HepG2 (cell line): Measurements from ENCODE around the gene ACTR6. TPM values are rescaled to one million over a fixed set of nuclear protein-coding genes. Genes with fewer than 3 reads are reported as not detected.

Experiments
- CBX2 ChIP-seq, 2 experiments: fragments of 200-600 bp in 1 of 2; sonication (generic); formaldehyde crosslinking in 1 of 2; IDR thresholded peaks; 2 replicates each; pipeline versions ENCODE4 v1.7.0 to v1.8.1; 2018 to 2022; ENCODE audit warnings: low read depth in 2 of 2, low read length in 1 of 2, mild to moderate bottlenecking in 1 of 2, missing genetic modification reagents in 1 of 2
- NFATC3 ChIP-seq: sonication (generic); formaldehyde crosslinking; IDR thresholded peaks from 2 replicates; pipeline ENCODE4 v1.5.1; 2020; ENCODE audit warnings: mild to moderate bottlenecking, missing genetic modification reagents
- NONO ChIP-seq, 2 experiments: fragments of 450-650 bp in 1 of 2; sonication (generic) in 1 of 2; formaldehyde crosslinking in 1 of 2; IDR thresholded peaks in 1 of 2; conservative IDR thresholded peaks in 1 of 2; 2 replicates each; pipeline versions ENCODE4 v1.6.1 to v1.8.0; 2017 to 2022; ENCODE audit warnings: mild to moderate bottlenecking in 1 of 2, missing genetic modification reagents in 1 of 2, moderate library complexity in 1 of 2
- RAD51 ChIP-seq: fragments of 450-650 bp; IDR thresholded peaks from 2 replicates; pipeline ENCODE4 v1.6.1; 2016; ENCODE audit warnings: borderline replicate concordance
- SATB2 ChIP-seq: sonication (generic); formaldehyde crosslinking; IDR thresholded peaks from 2 replicates; pipeline ENCODE4 v1.5.0; 2020; ENCODE audit warnings: missing genetic modification reagents
- ZNF431 ChIP-seq: sonication (generic); formaldehyde crosslinking; IDR thresholded peaks from 2 replicates; pipeline ENCODE4 v1.9.0; 2022; ENCODE audit warnings: missing genetic modification reagents, low read depth, mild to moderate bottlenecking, borderline replicate concordance
- ZNF772 ChIP-seq: sonication (generic); formaldehyde crosslinking; IDR thresholded peaks from 2 replicates; pipeline ENCODE4 v1.5.0; 2020; ENCODE audit warnings: mild to moderate bottlenecking, missing genetic modification reagents
- polyA plus RNA-seq, 8 experiments: library from polyadenylated mRNA; depleted of rRNA in 3 of 8; stranded (reverse) in 7 of 8; unstranded in 1 of 8; fragments of >200 nt; fragmentation: Illumina TruSeq in 4 of 8; extraction: Trizol in 4 of 8; gene quantifications; 2 replicates each; pipeline versions ENCODE4 v1.2.1 to v1.2.3, GENCODE V29; 2011 to 2016; ENCODE audit warnings: low read depth in 4 of 8, missing spikeins in 1 of 8, mixed read lengths in 1 of 8; ENCODE audit not compliant: insufficient read depth in 1 of 8
- total RNA-seq, 5 experiments: library from RNA; depleted of rRNA; stranded (reverse); fragments of >200 nt; fragmentation: Illumina TruSeq; extraction: Trizol; gene quantifications; 2 replicates each; pipeline ENCODE4 v1.2.3, GENCODE V29; 2016; ENCODE audit warnings: low read depth in 1 of 5
- TF ChIP-seq, protein P1 (sequence below): fragments of 450-650 bp; IDR thresholded peaks from 2 replicates; pipeline ENCODE4 v1.6.1; 2016
- TF ChIP-seq, protein P2 (sequence below): sonication (generic); formaldehyde crosslinking; IDR thresholded peaks from 2 replicates; pipeline ENCODE4 v1.8.0; 2022; ENCODE audit warnings: missing genetic modification reagents, mild to moderate bottlenecking, inconsistent platforms, borderline replicate concordance
- TF ChIP-seq, protein P3 (sequence below): sonication (generic); formaldehyde crosslinking; IDR thresholded peaks from 2 replicates; pipeline ENCODE4 v1.5.1; 2020; ENCODE audit warnings: mild to moderate bottlenecking, missing genetic modification reagents, borderline replicate concordance
- TF ChIP-seq, protein P4 (sequence below): sonication (generic); formaldehyde crosslinking; IDR thresholded peaks from 2 replicates; pipeline ENCODE4 v1.5.0; 2020; ENCODE audit warnings: mild to moderate bottlenecking, missing genetic modification reagents
- TF ChIP-seq, protein P5 (sequence below): IDR thresholded peaks from 2 replicates; pipeline ENCODE4 v1.6.1; 2016; ENCODE audit warnings: low read depth, missing genetic modification reagents, missing compliant biosample characterization
- TF ChIP-seq, protein P6 (sequence below): sonication (generic); formaldehyde crosslinking; IDR thresholded peaks from 2 replicates; pipeline ENCODE4 v1.4.0; 2020; ENCODE audit warnings: mild to moderate bottlenecking, missing genetic modification reagents

ACTR6 gene
- total and polyA plus RNA-seq, 2 of the 13 experiments (the other 11 are each of a cell fraction or from before 2014, with no cell fraction given), result 12.9 to 22.4 TPM

DNA sequence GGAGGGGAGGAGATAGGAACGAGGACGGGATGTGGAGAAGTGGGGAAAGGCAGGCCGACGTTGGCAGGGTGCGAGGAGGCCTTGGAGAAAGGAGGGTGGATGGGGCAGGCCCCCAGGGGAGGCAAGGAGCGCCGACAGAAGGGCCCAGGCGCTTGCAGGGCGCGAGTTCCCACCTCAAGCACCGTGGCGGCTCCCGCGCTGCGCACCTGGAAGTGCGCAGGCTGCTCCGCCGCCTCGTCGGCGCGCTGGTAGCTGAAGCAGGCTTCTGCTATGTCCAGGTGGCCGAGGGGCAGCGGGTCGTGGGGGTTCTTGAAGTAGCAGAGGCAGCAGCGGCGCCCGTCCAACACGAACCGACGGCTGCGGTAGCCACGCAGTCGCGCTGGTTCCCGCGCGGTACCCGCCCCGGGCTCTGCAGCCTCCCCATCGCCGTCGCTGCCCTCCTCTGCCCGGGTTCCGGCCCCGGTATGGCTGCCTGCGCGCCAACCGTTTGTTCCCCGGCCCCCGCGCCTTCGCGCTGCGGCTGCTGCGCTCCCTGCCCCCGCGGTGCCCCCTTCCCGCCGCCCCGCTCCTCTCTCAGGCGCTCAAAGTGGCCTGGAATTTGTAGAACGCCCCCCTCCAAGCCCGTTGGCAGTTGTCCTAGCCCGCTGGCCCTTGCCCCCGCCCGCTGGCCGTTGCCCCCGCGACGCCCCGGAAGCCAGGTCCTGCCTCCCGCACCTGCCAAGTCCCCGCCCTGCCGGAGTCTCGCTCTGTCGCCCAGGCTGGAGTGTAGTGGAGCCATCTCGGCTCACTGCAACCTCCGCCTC is 1.1 kb upstream of the ACTR6 start (continued):
- TF ChIP-seq, protein P1, sequence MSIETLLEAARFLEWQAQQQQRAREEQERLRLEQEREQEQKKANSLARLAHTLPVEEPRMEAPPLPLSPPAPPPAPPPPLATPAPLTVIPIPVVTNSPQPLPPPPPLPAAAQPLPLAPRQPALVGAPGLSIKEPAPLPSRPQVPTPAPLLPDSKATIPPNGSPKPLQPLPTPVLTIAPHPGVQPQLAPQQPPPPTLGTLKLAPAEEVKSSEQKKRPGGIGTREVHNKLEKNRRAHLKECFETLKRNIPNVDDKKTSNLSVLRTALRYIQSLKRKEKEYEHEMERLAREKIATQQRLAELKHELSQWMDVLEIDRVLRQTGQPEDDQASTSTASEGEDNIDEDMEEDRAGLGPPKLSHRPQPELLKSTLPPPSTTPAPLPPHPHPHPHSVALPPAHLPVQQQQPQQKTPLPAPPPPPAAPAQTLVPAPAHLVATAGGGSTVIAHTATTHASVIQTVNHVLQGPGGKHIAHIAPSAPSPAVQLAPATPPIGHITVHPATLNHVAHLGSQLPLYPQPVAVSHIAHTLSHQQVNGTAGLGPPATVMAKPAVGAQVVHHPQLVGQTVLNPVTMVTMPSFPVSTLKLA, result no peak
- TF ChIP-seq, protein P2, sequence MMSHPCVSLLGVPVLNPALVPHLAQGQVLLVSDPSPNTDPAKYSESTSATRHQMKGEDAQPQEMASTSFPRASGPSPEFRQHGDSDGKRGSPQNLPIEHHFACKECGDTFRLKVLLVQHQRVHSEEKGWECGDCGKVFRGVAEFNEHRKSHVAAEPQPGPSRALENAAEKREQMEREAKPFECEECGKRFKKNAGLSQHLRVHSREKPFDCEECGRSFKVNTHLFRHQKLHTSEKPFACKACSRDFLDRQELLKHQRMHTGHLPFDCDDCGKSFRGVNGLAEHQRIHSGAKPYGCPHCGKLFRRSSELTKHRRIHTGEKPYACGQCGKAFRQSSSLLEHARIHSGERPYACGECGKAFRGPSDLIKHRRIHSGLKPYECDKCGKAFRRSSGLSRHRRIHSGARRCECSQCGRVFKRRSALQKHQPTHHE (CRISPR knock-in tag), result 0 out of 2 replicates have a peak, but pooled peaks have one; percentile 56
- peak; percentile 70; the same call in 1 of the 2 replicates for TF ChIP-seq ZNF772 (CRISPR knock-in tag)
- TF ChIP-seq, protein P3, sequence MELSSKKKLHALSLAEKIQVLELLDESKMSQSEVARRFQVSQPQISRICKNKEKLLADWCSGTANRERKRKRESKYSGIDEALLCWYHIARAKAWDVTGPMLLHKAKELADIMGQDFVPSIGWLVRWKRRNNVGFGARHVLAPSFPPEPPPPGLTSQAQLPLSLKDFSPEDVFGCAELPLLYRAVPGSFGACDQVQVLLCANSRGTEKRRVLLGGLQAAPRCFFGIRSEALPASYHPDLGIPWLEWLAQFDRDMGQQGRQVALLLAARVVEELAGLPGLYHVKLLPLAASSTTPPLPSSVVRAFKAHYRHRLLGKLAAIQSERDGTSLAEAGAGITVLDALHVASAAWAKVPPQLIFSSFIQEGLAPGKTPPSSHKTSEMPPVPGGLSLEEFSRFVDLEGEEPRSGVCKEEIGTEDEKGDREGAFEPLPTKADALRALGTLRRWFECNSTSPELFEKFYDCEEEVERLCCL (CRISPR knock-in tag), result no peak
- no peak for TF ChIP-seq RAD51
- TF ChIP-seq, protein P4, sequence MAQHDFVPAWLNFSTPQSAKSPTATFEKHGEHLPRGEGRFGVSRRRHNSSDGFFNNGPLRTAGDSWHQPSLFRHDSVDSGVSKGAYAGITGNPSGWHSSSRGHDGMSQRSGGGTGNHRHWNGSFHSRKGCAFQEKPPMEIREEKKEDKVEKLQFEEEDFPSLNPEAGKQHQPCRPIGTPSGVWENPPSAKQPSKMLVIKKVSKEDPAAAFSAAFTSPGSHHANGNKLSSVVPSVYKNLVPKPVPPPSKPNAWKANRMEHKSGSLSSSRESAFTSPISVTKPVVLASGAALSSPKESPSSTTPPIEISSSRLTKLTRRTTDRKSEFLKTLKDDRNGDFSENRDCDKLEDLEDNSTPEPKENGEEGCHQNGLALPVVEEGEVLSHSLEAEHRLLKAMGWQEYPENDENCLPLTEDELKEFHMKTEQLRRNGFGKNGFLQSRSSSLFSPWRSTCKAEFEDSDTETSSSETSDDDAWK (CRISPR knock-in tag), result no peak
- TF ChIP-seq, protein P5, sequence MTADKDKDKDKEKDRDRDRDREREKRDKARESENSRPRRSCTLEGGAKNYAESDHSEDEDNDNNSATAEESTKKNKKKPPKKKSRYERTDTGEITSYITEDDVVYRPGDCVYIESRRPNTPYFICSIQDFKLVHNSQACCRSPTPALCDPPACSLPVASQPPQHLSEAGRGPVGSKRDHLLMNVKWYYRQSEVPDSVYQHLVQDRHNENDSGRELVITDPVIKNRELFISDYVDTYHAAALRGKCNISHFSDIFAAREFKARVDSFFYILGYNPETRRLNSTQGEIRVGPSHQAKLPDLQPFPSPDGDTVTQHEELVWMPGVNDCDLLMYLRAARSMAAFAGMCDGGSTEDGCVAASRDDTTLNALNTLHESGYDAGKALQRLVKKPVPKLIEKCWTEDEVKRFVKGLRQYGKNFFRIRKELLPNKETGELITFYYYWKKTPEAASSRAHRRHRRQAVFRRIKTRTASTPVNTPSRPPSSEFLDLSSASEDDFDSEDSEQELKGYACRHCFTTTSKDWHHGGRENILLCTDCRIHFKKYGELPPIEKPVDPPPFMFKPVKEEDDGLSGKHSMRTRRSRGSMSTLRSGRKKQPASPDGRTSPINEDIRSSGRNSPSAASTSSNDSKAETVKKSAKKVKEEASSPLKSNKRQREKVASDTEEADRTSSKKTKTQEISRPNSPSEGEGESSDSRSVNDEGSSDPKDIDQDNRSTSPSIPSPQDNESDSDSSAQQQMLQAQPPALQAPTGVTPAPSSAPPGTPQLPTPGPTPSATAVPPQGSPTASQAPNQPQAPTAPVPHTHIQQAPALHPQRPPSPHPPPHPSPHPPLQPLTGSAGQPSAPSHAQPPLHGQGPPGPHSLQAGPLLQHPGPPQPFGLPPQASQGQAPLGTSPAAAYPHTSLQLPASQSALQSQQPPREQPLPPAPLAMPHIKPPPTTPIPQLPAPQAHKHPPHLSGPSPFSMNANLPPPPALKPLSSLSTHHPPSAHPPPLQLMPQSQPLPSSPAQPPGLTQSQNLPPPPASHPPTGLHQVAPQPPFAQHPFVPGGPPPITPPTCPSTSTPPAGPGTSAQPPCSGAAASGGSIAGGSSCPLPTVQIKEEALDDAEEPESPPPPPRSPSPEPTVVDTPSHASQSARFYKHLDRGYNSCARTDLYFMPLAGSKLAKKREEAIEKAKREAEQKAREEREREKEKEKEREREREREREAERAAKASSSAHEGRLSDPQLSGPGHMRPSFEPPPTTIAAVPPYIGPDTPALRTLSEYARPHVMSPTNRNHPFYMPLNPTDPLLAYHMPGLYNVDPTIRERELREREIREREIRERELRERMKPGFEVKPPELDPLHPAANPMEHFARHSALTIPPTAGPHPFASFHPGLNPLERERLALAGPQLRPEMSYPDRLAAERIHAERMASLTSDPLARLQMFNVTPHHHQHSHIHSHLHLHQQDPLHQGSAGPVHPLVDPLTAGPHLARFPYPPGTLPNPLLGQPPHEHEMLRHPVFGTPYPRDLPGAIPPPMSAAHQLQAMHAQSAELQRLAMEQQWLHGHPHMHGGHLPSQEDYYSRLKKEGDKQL, result no peak
- TF ChIP-seq, protein P6, sequence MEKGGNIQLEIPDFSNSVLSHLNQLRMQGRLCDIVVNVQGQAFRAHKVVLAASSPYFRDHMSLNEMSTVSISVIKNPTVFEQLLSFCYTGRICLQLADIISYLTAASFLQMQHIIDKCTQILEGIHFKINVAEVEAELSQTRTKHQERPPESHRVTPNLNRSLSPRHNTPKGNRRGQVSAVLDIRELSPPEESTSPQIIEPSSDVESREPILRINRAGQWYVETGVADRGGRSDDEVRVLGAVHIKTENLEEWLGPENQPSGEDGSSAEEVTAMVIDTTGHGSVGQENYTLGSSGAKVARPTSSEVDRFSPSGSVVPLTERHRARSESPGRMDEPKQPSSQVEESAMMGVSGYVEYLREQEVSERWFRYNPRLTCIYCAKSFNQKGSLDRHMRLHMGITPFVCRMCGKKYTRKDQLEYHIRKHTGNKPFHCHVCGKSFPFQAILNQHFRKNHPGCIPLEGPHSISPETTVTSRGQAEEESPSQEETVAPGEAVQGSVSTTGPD (CRISPR knock-in tag), result no peak
- no peak for TF ChIP-seq NONO (IDR thresholded peaks at IDR 0.05)
- 0 out of 2 replicates have a peak, but pooled peaks have one; percentile 30 for TF ChIP-seq NONO (CRISPR knock-in tag; conservative IDR thresholded peaks at IDR 0.05)
- no peak for TF ChIP-seq NFATC3 (CRISPR knock-in tag)
- no peak for TF ChIP-seq CBX2 (IDR thresholded peaks at IDR 0.05; ENCODE audit: low read depth, low read length)
- TF ChIP-seq CBX2 (CRISPR knock-in tag; IDR thresholded peaks at IDR 0.05; ENCODE audit: low read depth), result no peak
- TF ChIP-seq ZNF431 (CRISPR knock-in tag), result no peak
- peak; percentile 46; the same call in 1 of the 2 replicates for TF ChIP-seq SATB2 (CRISPR knock-in tag)
